ENCODE measurements around the gene AGAP1.

AGAP1 gene

GRCh38 chr2:235573331-235574221, 79.7 kb downstream of the AGAP1 start:
- no peak for DNase-seq

- no peak for DNase-seq
Measured at GRCh38 chr2:235575431-235575830, 81.6 kb downstream of the AGAP1 start.

- DNase-seq, result no peak
Measured at GRCh38 chr2:235575904-235576303, 82.1 kb downstream of the AGAP1 start.

GRCh38 chr2:235576337-235576910, 82.6 kb downstream of the AGAP1 start:
- DNase-seq, result no peak

- no peak for DNase-seq
Measured at GRCh38 chr2:235577404-235578330, 83.8 kb downstream of the AGAP1 start.

- DNase-seq, result no peak
Measured at GRCh38 chr2:235579128-235579527, 85.3 kb downstream of the AGAP1 start.

- DNase-seq, result no peak
Measured at GRCh38 chr2:235580426-235581157, 86.7 kb downstream of the AGAP1 start.

- DNase-seq, result no peak
Measured at GRCh38 chr2:235582081-235582686, 88.3 kb downstream of the AGAP1 start.

- DNase-seq, result no peak
Measured at GRCh38 chr2:235582729-235583128, 88.9 kb downstream of the AGAP1 start.

- DNase-seq, result no peak
Measured at GRCh38 chr2:235583144-235583543, 89.3 kb downstream of the AGAP1 start.

- DNase-seq, result no peak
Measured at GRCh38 chr2:235583925-235584637, 90.2 kb downstream of the AGAP1 start.

GRCh38 chr2:235584638-235585007, 90.8 kb downstream of the AGAP1 start:
- DNase-seq, result no peak

- DNase-seq, result no peak
Measured at GRCh38 chr2:235587202-235587601, 93.4 kb downstream of the AGAP1 start.

GRCh38 chr2:235588750-235589149, 94.9 kb downstream of the AGAP1 start:
- DNase-seq, result no peak

- DNase-seq, result no peak
Measured at GRCh38 chr2:235591231-235591730, 97.4 kb downstream of the AGAP1 start.

- no peak for DNase-seq
Measured at GRCh38 chr2:235591921-235592320, 98.1 kb downstream of the AGAP1 start.

- no peak for DNase-seq
Measured at GRCh38 chr2:235592430-235592829, 98.6 kb downstream of the AGAP1 start.

GRCh38 chr2:235592836-235593235, 99.0 kb downstream of the AGAP1 start:
- no peak for DNase-seq

- DNase-seq, result peak; percentile 88
Measured at GRCh38 chr2:235594041-235594440, 100.2 kb downstream of the AGAP1 start.

- DNase-seq, result no peak
Measured at GRCh38 chr2:235594964-235595363, 101.1 kb downstream of the AGAP1 start.

- peak; percentile 41 for DNase-seq
Measured at GRCh38 chr2:235595422-235596010, 101.7 kb downstream of the AGAP1 start.

Data from NCI-H2227 treated with DMSO at 0.1 percent for 48 hours (cell line).